Ramos (cell line): Measurements from ENCODE around the gene CHAF1A.

Experiments
- in situ Hi-C: fragments of 300-500 bp; cut with MboI; formaldehyde crosslinking; loops from one replicate; pipeline ENCODE4 v1.14.3; 2022; ENCODE audit warnings: low sequenced_read_pairs; ENCODE audit not compliant: unreplicated experiment

CHAF1A gene

GRCh38 chr19:4376991-4377781 lies 25.3 kb upstream of the CHAF1A start:
- in situ Hi-C loops, result no loop called here

GRCh38 chr19:4378886-4379285 lies 23.6 kb upstream of the CHAF1A start:
- in situ Hi-C loops, result no loop called here

- in situ Hi-C loops, result no loop called here
Observed at GRCh38 chr19:4379383-4380253, 22.8 kb upstream of the CHAF1A start.

- in situ Hi-C loops, result no loop called here
Observed at GRCh38 chr19:4380254-4380727, 22.1 kb upstream of the CHAF1A start.

GRCh38 chr19:4385291-4386040 lies 17.0 kb upstream of the CHAF1A start:
- in situ Hi-C loops, result no loop called here

GRCh38 chr19:4386041-4386782 lies 16.2 kb upstream of the CHAF1A start:
- in situ Hi-C loops, result no loop called here

GRCh38 chr19:4388337-4389063 lies 13.9 kb upstream of the CHAF1A start:
- in situ Hi-C loops, result no loop called here

GRCh38 chr19:4389064-4389375 lies 13.4 kb upstream of the CHAF1A start:
- in situ Hi-C loops, result no loop called here

- in situ Hi-C loops, result no loop called here
Observed at GRCh38 chr19:4389511-4390016, 12.9 kb upstream of the CHAF1A start.

- in situ Hi-C loops, result no loop called here
Observed at GRCh38 chr19:4390017-4390566, 12.3 kb upstream of the CHAF1A start.

GRCh38 chr19:4390567-4391305 lies 11.7 kb upstream of the CHAF1A start:
- in situ Hi-C loops, result no loop called here

- in situ Hi-C loops, result no loop called here
Observed at GRCh38 chr19:4391306-4391693, 11.1 kb upstream of the CHAF1A start.

GRCh38 chr19:4391701-4392483 lies 10.5 kb upstream of the CHAF1A start:
- in situ Hi-C loops, result no loop called here

- in situ Hi-C loops, result no loop called here
Observed at GRCh38 chr19:4393947-4394590, 8.4 kb upstream of the CHAF1A start.

- in situ Hi-C loops, result no loop called here
Observed at GRCh38 chr19:4396949-4397783, 5.3 kb upstream of the CHAF1A start.

GRCh38 chr19:4399812-4400134 lies 2.7 kb upstream of the CHAF1A start:
- in situ Hi-C loops, result no loop called here
